Measurements from ENCODE around the gene TNNI3K. TPM values are rescaled to one million over a fixed set of nuclear protein-coding genes. Genes with fewer than 3 reads are reported as not detected.
A peak's percentile ranks its signal among the peaks of the same experiment; 100 is the strongest.

TNNI3K gene
- total RNA-seq, 1 donor from 2014 or later = 1.1 TPM

GRCh38 chr1:74419611-74420010, 184.4 kb downstream of the TNNI3K start:
- Histone ChIP-seq H3K27ac (no peak overlapping the region), H3K4me1 (no peaks in the 10 kb centered on the region), H3K4me3 (no peak overlapping the region), H3K9me3 (no peaks in the 10 kb centered on the region), H3K27me3 (ENCODE audit: low read depth) (no peaks in the 10 kb centered on the region), H3K36me3 (no peaks in the 10 kb centered on the region)
- DNase-seq = no peak
- intact Hi-C loops (cut with DNase I) = no loop called here
- no peak for ATAC-seq
- TF ChIP-seq CTCF (IDR thresholded peaks at IDR 0.05) = no peak

- H3K36me3 ChIP-seq = no peaks in the 10 kb centered on the region
- no peaks in the 10 kb centered on the region for H3K9me3 ChIP-seq
- H3K27me3 ChIP-seq (ENCODE audit: low read depth) = no peaks in the 10 kb centered on the region
- intact Hi-C loops (cut with DNase I) = no loop called here
- H3K27ac ChIP-seq = no peak overlapping the region
- ATAC-seq (no peak), DNase-seq (no peak)
- no peaks in the 10 kb centered on the region for H3K4me1 ChIP-seq
- no peak overlapping the region for H3K4me3 ChIP-seq
- TF ChIP-seq CTCF (IDR thresholded peaks at IDR 0.05) = no peak
These were observed 185.3 kb downstream of the TNNI3K start for GRCh38 chr1:74420467-74420866.

- ATAC-seq (peak; percentile 38 to 50), DNase-seq (no peak)
- Histone ChIP-seq H3K9me3 (no peaks in the 10 kb centered on the region), H3K36me3 (no peaks in the 10 kb centered on the region), H3K27ac (no peak overlapping the region), H3K4me1 (no peaks in the 10 kb centered on the region), H3K4me3 (no peak overlapping the region), H3K27me3 (ENCODE audit: low read depth) (no peaks in the 10 kb centered on the region)
- no peak for TF ChIP-seq CTCF (IDR thresholded peaks at IDR 0.05)
- intact Hi-C loops (cut with DNase I) = no loop called here
These were observed 187.5 kb downstream of the TNNI3K start for GRCh38 chr1:74422421-74423292.

GRCh38 chr1:74423471-74423870, 188.3 kb downstream of the TNNI3K start:
- no peak for DNase-seq
- intact Hi-C loops (cut with DNase I) = no loop called here
- H3K4me1 ChIP-seq = no peaks in the 10 kb centered on the region
- no peak overlapping the region for H3K4me3 ChIP-seq
- no peak overlapping the region for H3K27ac ChIP-seq
- H3K9me3 ChIP-seq = no peaks in the 10 kb centered on the region
- no peaks in the 10 kb centered on the region for H3K36me3 ChIP-seq
- no peaks in the 10 kb centered on the region for H3K27me3 ChIP-seq (ENCODE audit: low read depth)
- TF ChIP-seq CTCF (IDR thresholded peaks at IDR 0.05) = no peak
- ATAC-seq = no peak

GRCh38 chr1:74425676-74426075, 190.5 kb downstream of the TNNI3K start:
- Histone ChIP-seq H3K27me3 (ENCODE audit: low read depth) (no peaks in the 10 kb centered on the region), H3K27ac (no peak overlapping the region), H3K9me3 (no peaks in the 10 kb centered on the region), H3K4me1 (no peaks in the 10 kb centered on the region), H3K36me3 (no peaks in the 10 kb centered on the region), H3K4me3 (no peak overlapping the region)
- no peak for TF ChIP-seq CTCF (IDR thresholded peaks at IDR 0.05)
- intact Hi-C loops (cut with DNase I) = no loop called here
- ATAC-seq (no peak), DNase-seq (no peak)
